ENCODE measurements around the gene MAGEB10. TPM values are rescaled to one million over a fixed set of nuclear protein-coding genes. Genes with fewer than 3 reads are reported as not detected.

MAGEB10 gene, protein sequence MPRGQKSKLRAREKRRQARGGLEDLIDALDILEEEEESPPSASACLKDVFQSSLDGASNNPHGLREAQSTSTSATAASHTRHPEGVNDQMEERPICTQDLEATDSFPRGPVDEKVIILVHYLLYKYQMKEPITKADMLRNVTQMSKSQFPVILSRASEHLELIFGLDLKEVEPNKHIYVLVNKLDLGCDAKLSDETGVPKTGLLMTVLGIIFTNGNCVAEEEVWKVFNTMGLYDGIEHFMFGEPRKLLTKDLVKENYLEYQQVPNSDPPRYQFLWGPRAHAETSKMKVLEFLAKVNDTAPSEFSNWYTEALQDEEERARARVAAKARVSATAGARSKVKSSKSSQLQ
- total RNA-seq, result not detected in 2 replicates

DNA sequence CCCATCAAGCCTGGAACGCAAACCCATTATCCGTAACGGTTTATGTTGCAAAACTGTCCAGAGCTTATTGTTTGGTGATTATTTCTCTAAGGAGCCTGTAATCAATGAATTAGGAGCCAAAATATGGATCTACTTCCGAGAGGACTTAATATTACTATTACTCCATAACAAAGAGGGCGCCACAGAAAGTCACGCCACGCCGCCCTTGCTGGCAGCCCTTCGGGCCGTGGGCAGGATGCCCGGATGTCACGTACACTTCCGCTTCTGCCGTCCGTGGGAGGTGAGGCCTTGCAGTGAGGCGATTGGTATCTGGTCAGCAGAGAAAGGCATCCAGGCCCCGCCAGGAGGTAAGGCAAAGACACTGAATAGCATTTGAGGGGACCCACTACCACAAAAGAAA is at the start of gene MAGEB10:
Gene MAGEB10 (plus strand): TSS at position 301 of the 400 bp plus-strand sequence. CDS start 13,317 bp downstream, outside the sequence.

Other genes with a start within 250 kb of the MAGEB10 start
- 0.19 and 0.27 TPM in 2 replicates for gene DCAF8L2, start 217.6 kb upstream of the MAGEB10 start, total RNA-seq
- gene DCAF8L1, start 173.5 kb downstream of the MAGEB10 start, total RNA-seq, result not detected in 2 replicates

Data from endothelial cell of coronary artery (primary cell).